Right forelimb (tissue), 1 donor: ENCODE measurements around the gene ABHD16A.
A peak's percentile ranks its signal among the peaks of the same experiment; 100 is the strongest.

Source experiments
- DNase-seq: peaks from one replicate; pipeline ENCODE4 v3.0.0-alpha.2; 2018

Gene ABHD16A

DNA sequence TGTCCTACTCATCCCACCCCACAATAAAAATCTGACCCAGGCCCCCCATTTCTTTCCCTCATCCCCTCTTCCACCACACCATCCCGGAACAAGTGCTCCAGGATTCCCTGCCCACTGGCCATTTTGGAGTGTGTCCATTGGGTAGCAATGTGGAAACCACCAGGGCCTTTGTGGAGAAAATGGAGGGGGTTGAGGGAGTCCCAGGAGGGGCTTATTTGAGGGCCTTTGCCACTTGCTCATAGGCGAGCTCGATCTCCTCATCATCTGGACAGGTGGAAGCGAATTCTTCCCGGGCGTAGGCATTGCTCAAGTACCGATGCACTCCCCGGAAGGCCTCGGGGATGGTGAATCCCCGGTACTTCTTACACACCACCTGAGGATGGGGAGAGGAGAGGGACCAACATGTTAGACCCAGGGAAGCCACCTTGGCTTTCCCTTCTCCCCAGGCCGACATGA lies 27.5 kb upstream of the ABHD16A start:
- DNase-seq = no peak

DNA sequence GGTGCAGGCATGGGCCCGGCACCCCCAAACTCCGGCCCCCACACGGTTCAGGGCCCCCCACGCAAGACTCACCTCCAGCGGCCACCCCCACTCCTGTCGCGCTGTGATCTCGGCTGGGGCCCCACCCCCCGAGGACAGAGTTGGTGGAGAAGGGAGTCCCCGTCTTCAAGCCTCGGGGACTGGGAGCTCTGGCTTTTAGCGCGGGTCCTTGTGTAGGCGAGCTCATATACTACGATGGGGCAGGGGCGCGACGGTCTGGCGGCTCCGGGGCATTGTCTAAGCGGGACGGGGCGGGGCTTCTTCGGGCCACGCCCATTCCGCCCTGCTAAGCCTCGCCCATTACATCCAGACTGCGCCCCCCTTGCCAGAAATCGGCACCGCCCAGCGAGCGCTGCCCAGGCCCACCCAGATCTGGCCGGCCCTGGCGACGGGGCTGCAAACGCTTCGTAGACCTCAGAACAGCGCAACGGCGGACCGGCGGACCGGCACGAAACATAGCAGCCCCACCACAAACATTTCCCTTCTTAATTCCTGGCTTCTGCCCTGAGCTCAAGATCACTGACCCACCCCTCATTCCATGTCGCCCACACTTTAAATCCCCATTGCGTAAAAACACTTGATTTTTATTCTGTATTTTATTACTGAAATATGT lies 27.0 kb upstream of the ABHD16A start:
- peak; percentile 97 for DNase-seq

DNA sequence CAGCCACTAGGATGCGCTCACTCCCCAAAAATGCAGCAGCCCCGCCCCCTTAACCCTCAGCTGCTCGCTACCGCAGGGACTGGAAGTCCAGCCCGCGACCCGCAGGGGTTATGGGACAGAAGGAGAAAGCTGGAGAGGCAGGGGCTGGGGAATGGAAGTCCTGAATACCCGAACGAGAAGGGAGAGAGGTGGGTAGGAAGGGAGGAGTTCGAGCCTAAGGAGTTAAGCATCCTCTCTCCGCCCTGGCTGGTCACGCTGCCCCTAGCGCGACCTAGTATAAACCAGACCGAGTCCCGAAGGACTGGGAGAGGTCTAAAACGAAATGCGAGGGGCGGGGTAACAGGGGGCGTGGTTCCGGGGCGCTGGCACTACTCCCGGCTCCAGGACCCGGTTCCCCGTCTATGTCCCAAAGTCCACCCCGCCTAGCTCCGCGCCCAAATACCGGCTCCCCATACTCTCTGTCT lies 26.4 kb upstream of the ABHD16A start:
- peak; percentile 92 for DNase-seq

DNA sequence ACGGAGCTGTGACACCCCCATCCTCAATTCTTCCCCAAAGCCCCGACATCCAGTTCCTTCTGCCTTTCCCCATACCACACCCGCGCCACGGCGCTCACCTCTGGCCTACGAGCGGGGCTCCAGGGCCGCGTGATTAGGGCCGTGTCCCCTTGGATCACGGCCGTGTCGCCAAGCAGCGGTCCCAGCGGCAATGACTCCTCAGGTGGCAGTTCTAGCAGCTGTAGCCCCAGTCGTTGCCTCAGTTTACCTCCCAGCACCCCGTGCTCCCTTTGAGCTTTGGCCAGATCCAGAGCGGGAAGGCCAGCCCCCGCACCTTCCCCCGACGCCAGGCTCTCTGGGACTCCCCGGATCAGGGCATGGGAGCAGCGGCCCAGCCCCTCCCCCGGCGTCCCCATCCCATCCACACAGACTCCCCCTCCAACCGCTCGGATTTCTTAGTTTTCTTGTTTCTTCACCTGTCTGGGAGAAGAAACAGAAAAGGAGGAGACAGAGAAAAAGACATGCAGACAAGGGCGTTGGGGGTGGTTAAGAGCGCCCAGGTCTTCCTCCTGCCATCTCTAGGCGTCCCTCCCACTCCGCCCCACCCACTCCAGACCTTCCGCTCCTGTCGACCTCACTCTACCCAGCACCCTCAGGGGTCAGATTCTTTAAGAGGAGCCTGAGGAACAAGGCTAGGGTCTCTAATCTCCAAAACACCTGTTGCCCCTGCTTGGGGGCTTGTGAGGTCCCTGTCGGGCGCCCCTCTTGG lies 25.8 kb upstream of the ABHD16A start, which contains the start of gene DDAH2:
TSS of gene DDAH2 (minus strand) at position 533 of the 748 bp plus-strand sequence. CDS start at position 395, 138 bp downstream.
- no peak for DNase-seq

DNA sequence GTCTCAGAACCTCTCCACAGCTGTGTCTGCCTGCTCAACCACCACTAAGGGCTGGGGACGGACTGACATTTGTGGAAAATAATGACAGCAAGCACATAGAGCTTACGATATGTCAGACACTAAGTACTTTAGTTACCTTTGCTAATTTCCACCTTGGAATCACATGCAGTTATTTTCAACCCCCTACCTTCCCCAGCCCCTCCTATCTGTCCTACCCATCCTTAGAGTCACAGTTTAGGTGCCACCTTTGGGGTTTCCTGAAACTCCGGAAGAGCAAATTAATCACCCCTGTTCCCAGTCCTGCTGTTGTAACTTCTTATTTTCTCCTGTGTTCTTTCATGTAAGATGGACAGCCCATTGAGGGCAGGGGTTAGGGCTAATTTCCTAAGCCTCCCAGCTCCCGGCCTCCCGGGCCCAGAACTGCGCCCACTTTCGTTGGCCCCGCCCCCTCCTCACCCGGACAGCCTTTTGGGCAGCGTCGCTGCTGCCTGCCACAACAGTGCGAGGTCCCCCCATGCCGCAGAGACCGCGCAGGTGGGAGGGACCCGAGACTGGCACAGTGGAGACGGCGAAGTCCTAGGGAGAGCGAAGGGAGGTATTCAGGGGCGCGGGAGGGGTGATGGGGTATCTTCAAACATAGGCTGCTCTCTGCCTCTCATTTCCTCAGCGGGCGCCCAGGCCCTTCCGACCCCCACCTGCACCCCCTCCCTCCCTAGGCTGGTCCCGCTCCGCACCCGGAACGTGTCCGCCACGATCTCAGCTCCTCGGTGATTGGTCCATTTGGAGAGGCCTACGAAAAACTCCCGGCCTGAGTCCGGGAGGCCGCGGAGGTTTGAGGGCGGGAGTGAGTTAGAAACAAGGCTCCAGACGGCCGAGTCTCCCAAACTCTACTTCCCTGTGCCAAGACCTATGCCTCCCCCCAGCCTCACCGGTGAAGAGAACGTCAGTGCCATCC lies 24.9 kb upstream of the ABHD16A start:
- no peak for DNase-seq

DNA sequence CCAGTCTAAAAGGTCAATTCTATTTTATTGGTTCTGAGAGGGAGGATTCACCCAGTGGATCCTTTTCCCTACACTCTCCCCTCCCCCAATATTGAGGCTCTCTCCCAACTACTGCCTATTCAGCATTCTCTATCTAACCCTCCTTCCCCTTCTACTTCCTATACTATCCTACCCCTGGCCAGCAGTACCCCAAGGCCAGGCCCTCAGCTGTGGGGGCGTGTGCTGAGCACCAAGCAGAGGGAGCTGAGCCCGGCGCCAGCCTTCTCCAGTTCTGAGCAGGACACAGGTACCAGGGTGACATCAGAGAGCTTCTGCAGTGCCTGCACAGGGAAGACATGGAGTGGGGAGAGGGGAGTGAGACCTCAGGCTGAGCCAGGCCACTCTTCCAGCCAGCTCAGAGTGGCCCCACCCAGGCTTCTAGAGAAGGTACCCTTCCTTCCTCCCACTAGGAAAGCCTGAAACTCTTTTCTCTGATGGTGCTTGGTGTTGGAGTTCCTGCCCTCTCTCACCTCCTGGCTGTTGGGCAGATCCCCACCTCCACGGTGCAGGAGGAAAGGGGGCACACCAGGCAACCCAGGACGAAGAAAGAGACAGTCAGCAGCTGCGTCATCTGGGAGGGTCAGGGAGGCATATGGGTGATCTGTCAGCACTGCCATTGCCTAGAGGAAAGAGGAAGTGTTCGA lies 24.1 kb upstream of the ABHD16A start:
- no peak for DNase-seq

DNA sequence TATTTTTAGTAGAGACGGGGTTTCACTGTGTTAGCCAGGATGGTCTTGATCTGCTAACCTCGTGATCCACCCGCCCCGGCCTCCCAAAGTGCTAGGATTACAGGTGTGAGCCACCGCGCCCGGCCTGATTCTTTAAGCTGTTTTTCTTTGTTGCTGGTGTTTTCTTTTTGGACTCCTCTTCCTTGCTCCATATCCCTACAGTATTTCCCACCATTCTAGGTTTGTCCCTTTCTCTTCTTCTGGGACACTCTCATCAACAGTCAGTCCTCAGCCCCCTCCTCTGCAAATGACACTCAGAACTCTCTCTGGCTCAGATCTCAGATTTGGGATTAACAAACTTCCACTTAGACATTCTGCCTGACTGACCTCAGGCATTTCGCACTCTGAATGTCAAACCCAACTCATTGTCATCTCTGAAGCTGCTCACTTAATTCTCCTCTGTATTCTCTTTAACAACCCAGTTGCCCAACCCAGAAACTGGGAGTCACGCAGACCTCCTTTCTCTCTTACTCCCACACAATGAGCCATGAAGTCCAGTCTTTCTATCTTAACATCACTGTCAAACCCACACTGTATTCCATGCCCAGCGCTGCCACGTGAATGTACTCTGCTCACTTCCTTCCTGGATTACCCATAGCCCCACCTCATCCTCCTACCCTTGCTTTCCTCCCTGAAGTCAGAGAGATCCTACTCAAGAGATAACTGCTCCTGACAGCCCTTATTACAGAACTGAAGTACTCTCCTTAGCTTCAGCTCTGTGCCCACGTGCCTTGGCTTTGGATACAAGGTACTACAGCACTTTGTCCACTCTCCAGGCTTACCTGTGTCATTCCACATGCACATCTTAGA lies 22.6 kb upstream of the ABHD16A start:
- DNase-seq = no peak

DNA sequence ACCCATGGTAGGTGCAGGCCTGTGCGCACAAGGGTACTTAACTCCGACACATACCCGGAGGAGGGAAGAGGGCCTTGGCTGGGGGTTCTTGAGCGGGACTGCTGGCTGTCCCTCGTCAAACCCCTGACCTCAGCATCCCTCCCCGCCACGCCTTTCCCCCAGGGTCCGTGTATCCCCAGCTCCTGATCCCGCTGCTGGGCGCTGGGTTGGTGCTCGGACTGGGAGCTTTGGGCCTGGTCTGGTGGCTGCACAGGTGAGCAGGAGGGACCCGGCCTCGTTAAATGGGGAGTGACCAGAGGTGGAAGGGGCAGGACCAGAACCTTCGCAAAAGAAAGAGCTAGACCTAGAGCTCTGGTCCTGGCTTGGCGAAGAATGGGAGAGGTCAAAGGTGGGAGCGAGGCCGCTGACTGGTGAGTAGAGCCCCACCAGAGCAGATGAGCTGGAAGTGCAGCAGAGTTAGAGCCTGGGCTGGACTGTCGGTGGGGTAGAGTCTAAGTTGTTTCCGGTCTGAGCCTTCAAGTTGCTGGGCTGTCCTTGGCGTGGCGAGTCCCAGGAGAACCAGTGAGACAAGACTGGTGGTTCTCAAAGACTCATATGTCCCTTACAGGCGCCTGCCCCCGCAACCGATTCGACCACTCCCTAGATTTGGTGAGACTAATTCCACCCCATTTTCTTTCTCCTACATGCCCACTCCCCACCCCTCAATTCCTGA lies 21.0 kb upstream of the ABHD16A start:
- DNase-seq = no peak

DNA sequence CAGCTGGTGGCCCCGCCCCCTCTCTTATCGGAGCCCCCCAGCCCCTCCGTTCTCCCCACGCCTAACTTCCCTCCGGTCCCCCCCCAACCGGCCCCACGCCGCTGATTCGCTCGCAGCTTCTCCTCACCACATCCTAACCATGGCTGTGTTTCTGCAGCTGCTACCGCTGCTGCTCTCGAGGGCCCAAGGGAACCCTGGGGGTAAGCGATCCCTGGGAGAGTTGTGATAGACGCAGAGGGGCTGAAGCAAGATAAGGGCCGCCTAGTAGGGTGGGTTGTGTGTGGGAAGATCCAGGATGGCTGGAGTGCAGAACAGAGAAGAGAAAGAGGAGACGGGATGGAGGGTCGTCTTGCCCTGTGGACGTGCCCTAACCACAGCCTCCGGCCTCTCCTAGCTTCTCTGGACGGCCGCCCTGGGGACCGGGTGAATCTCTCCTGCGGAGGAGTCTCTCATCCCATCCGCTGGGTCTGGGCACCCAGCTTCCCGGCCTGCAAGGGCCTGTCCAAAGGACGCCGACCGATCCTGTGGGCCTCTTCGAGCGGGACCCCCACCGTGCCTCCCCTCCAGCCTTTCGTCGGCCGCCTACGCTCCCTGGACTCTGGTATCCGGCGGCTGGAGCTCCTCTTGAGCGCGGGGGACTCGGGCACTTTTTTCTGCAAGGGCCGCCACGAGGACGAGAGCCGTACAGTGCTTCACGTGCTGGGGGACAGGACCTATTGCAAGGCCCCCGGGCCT lies 20.3 kb upstream of the ABHD16A start, which contains the start of gene MPIG6B:
TSS of gene MPIG6B (plus strand) at position 129 of the 735 bp plus-strand sequence. CDS start at position 140, 11 bp downstream.
- no peak for DNase-seq

DNA sequence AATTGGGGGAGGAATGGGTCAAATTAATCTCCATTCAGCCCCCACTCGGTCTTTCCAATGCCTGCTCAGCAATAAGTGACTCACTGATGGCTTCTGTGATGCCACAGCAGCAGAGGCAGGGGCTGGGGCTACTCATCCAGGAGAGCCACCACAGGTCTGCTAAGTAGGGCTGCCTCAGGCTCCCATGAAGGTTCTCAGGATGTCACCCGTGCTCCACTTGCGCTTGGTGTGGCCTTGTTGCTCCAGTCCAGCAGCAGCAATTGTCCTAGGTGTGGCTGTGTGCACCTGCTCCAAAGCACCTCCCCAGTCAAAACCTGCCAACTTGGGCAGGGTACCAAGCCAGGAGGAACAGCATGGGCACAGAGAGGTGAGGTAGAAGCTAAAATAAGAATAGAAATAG lies 19.0 kb upstream of the ABHD16A start:
- DNase-seq = no peak

DNA sequence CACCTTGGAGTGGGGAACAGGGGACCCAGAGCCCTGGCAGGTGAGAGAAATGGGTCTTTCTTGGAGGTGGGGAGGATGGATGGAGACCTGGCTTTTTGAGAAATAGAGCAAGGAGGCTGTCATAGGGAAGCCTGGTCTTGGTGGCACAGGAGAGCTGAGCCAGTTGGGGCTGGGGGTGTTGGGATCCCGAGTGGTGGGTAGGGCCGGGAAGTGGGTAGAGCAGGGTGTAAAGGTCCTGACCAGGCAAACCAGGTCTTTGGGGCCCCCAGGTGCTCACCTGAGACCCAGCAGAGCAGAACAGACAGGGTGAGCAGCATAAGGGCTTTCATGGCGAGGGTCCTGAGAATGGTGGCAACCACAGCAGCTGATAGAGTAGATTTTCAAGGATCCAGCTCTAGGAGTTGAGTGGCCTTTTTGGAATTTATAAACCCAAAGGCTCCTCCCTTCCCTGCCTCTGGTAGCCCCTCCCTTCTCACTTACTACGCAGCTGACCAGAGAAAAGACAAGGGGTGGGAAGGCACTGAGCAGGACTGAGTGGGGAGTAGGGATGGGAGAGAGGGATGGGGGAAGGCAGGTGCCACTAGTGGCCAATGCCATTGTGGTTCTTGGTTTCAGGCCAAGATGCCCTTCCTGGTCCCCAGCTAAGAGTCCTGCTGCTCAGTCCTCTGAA lies 18.4 kb upstream of the ABHD16A start, which contains the start of gene LY6G6C:
TSS of gene LY6G6C (minus strand) at position 396 of the 670 bp plus-strand sequence. CDS start at position 329, 67 bp downstream.
- DNase-seq = no peak

DNA sequence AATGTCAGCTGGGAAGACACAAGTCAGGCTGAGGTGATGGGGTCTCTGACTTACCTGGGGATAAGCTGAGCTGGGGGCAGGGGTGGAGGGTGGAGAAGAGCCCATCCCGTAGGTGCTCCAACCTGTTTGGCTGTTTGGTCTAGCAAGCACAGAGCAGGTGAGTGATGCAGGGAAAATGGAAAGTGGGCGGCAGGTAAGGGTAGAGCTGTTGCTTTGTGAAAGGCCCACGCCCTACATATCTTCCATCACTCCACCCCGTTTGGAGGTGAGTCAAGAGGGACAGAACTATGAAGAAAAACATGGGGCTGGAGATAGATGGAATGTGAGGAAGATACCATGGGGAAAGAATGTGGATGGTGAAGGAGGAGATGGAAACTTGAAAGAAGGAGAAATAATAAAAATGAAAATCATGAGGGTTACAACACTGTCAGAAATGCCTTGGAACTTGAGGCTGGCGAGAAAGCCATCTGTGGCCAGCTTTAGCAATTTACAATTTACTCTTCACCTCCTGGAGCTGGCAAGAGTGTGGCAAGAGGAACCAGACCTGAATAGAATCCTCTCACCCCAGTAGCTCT lies 17.2 kb upstream of the ABHD16A start:
- DNase-seq = no peak

DNA sequence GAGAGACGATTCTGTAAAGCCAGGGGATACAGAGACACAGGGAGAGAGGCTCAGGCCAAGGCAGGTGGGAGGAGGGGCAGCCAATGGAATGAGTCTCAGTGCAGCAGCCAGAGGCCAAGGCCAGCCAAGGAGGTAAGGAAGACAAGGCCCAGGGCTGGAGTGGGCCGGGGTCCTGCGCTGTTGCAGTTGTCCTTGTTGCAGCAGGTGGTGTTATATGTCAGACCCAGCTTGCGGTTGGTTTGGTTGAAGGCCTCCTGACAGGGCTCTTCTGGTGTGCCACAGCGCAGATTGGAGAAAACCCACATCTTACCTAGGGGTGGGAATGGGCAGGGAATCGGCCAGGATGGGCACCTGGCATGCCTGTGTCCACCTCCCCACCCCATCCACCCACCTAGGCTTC lies 15.9 kb upstream of the ABHD16A start:
- DNase-seq = no peak

DNA sequence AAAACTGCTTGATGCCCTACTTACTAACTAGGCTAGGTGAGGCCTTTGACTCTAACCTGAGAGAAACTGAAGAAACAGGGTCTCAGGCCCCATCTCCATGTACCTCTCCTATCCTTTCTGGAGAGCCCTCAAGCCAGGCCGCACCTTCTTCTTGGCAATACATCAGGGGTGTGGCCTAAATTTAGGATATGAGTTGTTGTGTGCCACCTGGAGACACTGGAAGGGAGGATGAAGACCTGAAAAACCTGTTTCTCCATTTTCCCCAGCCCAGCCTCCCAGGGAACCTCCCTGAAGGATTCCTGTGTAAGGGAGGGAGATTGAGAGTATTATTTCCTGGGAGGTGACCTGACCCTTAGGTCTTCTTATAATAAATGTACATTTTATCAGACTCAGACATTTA lies 15.1 kb upstream of the ABHD16A start:
- no peak for DNase-seq

DNA sequence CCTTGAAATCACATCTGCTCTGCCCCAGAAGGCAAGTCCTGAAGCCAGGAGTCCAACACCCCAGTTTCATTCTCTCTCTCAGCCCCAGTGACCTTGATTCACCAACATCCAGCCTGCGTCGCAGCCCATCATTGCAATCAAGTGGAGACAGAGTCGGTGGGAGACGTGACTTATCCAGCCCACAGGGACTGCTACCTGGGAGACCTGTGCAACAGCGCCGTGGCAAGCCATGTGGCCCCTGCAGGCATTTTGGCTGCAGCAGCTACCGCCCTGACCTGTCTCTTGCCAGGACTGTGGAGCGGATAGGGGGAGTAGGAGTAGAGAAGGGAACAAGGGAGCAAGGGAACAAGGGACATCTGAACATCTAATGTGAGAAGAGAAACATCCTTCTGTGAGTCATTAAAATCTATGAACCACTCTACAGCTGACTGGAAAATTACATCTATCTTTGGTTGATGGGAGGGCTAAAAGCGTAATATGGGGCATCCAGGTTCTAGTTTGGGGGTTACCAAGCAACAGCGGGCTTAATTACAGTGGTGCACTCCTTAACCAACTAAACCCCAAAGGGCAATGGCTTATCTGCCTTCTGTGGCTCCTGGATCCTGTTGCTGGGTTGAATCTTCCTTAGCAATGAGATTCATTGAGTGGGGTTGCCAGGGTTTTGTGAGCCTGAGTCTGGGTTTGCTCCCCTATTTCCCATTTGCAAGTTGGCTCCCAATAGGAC lies 14.5 kb upstream of the ABHD16A start:
- DNase-seq = no peak

DNA sequence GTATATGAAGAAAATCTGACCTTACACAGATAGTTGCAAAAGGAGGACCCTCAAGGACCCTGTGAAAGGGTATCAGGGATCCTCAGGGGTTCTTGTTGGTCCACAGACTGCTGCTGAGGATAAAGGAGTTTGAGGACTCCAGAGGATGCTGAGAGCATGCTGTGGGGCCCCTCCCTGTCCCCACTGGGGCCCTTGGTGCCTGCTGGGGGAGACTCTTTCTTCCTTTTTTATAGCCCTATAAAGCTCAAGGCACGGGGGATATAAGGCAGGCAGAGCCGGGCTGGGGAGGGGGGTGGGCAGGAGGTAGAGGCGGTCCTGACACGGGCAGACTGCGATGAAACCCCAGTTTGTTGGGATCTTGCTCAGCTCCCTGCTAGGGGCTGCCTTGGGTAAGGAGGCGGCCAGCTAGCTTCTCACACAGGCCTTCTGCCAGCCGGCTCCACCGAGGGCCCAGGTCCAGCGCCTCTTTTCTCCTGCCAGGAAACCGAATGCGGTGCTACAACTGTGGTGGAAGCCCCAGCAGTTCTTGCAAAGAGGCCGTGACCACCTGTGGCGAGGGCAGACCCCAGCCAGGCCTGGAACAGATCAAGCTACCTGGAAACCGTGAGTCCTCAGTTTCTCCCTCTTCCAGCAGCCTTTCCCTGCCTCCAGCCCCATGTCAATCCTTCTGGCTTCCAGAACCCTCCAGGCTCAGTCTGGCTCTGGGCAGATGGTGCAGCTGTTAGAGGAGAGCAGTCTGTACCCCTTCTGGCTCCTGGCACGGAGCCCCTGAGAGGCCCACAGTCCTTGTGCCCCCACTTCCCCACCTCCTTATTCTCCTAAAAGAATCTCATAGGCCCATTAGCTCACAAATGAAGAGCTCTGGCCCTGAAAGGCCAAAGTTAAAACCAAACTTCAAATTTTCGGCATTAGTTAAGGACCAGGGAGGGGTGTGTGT lies 12.2 kb upstream of the ABHD16A start, which contains the start of gene LY6G6D:
TSS of gene LY6G6D (plus strand) at position 327 of the 937 bp plus-strand sequence. CDS start at position 335, 8 bp downstream.
- no peak for DNase-seq
